Esophagus muscularis mucosa (tissue), 4 donors: Measurements from ENCODE around the gene VAMP1. TPM values are rescaled to one million over a fixed set of nuclear protein-coding genes. Genes with fewer than 3 reads are reported as not detected.

ENCODE experiments used
- DNase-seq: peaks from one replicate; pipeline ENCODE4 v3.0.0-alpha.2; 2017; ENCODE audit errors: extremely low spot score
- H3K27ac ChIP-seq, 4 donors: fragments of 200-600 bp; sonication (generic); replicated peaks in 1 of 4; 1 replicate in 3 of 4; 2 replicates in 1 of 4; pipeline ENCODE4 v1.5.1; 2016 to 2019; ENCODE audit warnings: mild to moderate bottlenecking in 1 of 4
- H3K27me3 ChIP-seq, 4 donors: fragments of 200-600 bp; sonication (generic); one replicate each; pipeline versions ENCODE4 v1.5.1 to v1.6.0; 2016 to 2019
- H3K36me3 ChIP-seq, 4 donors: fragments of 200-600 bp; sonication (generic); one replicate each; pipeline ENCODE4 v1.5.1; 2016 to 2019
- H3K4me1 ChIP-seq, 4 donors: fragments of 200-600 bp; sonication (generic); one replicate each; pipeline ENCODE4 v1.5.1; 2016 to 2019
- H3K4me3 ChIP-seq, 4 donors: fragments of 200-600 bp; sonication (generic); 1 replicate in 2 of 4; 2 replicates in 2 of 4; pipeline ENCODE4 v1.5.1; 2016 to 2019; ENCODE audit warnings: mild to moderate bottlenecking in 4 of 4, moderate library complexity in 1 of 4
- H3K9me3 ChIP-seq, 4 donors: fragments of 200-600 bp; sonication (generic); 1 replicate in 3 of 4; 2 replicates in 1 of 4; pipeline ENCODE4 v1.5.1; 2016 to 2019
- CTCF ChIP-seq, 3 experiments: fragments of 200-600 bp in 2 of 3; fragments of 450-650 bp in 1 of 3; sonication (generic) in 2 of 3; IDR thresholded peaks; one replicate each; pipeline ENCODE4 v1.5.1; 2017 to 2019; ENCODE audit warnings: antibody characterized with exemption in 3 of 3, mild to moderate bottlenecking in 2 of 3, moderate library complexity in 1 of 3
- EP300 ChIP-seq: sonication (generic); formaldehyde crosslinking; IDR thresholded peaks from one replicate; pipeline ENCODE4 v1.6.1; 2017; ENCODE audit warnings: antibody characterized with exemption
- POLR2A ChIP-seq: fragments of 450-650 bp; IDR thresholded peaks from one replicate; pipeline ENCODE4 v1.6.1; 2017; ENCODE audit warnings: antibody characterized with exemption, moderate library complexity, mild to moderate bottlenecking, low read depth
- POLR2AphosphoS5 ChIP-seq, 2 donors: sonication (generic); formaldehyde crosslinking; IDR thresholded peaks; one replicate each; pipeline ENCODE4 v1.6.1; 2017; ENCODE audit warnings: antibody characterized with exemption in 2 of 2
- WGBS: methylation state at CpG from one replicate; pipeline ENCODE4 v1.1.5; 2018; 5-methylcytosine and 5-hydroxymethylcytosine counted together
- intact Hi-C: fragments of 100-400 bp; cut with DNase I; formaldehyde crosslinking; loops from one replicate; pipeline ENCODE4 v1.15.1; 2023
- total RNA-seq, 4 donors: library from RNA; depleted of rRNA; stranded (reverse); fragments of >200 nt; gene quantifications; one replicate each; pipeline versions ENCODE4 v1.1.0 to v1.2.1, GENCODE V29; 2016

VAMP1 gene
- total RNA-seq, 4 donors from 2014 or later: 4.5 to 8.7 (median 6.7) TPM

- TF ChIP-seq EP300: no peak
- TF ChIP-seq POLR2AphosphoS5 (IDR thresholded peaks at IDR 0.05): peak; percentile 94
- peak; percentile 35 for TF ChIP-seq POLR2A
- intact Hi-C loops: no loop called here
- Histone ChIP-seq H3K36me3 (peaks cover 0 to 44% (median 27%) of the 10 kb centered on the region in 4 donors), H3K4me1 (peaks cover 22 to 53% (median 49%) of the 10 kb centered on the region in 4 donors), H3K9me3 (no peaks in the 10 kb centered on the region), H3K4me3 (peak within 1 kb of the TSS; percentile 63 to 79 (median 73)), H3K27me3 (peaks cover 0 to 4% (median 0%) of the 10 kb centered on the region in 4 donors), H3K27ac (peak within 1 kb of the TSS; percentile 96 to 99 (median 97))
- peak; percentile 97 for DNase-seq
- 1% methylated on average over 23 of the region's 27 CpGs for WGBS
These were observed 18.9 kb downstream of the VAMP1 start, which contains the start of gene TAPBPL for GRCh38 chr12:6451348-6452244. Gene TAPBPL, plus strand, starts transcription at chr12:6452042. Its CDS starts 207 bp downstream, at chr12:6452249.

- H3K4me3 ChIP-seq: peak overlapping the region; percentile 63 to 79 (median 73)
- H3K27me3 ChIP-seq: peaks cover 0 to 4% (median 0%) of the 10 kb centered on the region in 4 donors
- no peak for DNase-seq
- peaks cover 22 to 53% (median 49%) of the 10 kb centered on the region in 4 donors for H3K4me1 ChIP-seq
- peak overlapping the region; percentile 96 to 99 (median 97) for H3K27ac ChIP-seq
- H3K9me3 ChIP-seq: no peaks in the 10 kb centered on the region
- WGBS: 7% methylated on average over 11 of the region's 11 CpGs
- intact Hi-C loops: no loop called here
- TF ChIP-seq CTCF (IDR thresholded peaks at IDR 0.05): no peak
- TF ChIP-seq POLR2AphosphoS5 (IDR thresholded peaks at IDR 0.05): no peak
- no peak for TF ChIP-seq EP300
- no peak for TF ChIP-seq POLR2A
- H3K36me3 ChIP-seq: peaks cover 0 to 47% (median 29%) of the 10 kb centered on the region in 4 donors
These were observed 19.6 kb downstream of the VAMP1 start for GRCh38 chr12:6450869-6451347.

GRCh38 chr12:6450091-6450868, 20.2 kb downstream of the VAMP1 start:
- peaks cover 0 to 4% (median 0%) of the 10 kb centered on the region in 4 donors for H3K27me3 ChIP-seq
- no peak for TF ChIP-seq CTCF (IDR thresholded peaks at IDR 0.05)
- TF ChIP-seq EP300: no peak
- TF ChIP-seq POLR2AphosphoS5 (IDR thresholded peaks at IDR 0.05): peak in 1 of 2 donors; percentile 16
- peak overlapping the region; percentile 63 to 79 (median 73) for H3K4me3 ChIP-seq
- peak overlapping the region; percentile 96 to 99 (median 97) for H3K27ac ChIP-seq
- WGBS: 61% methylated on average over 16 of the region's 16 CpGs
- no peaks in the 10 kb centered on the region for H3K9me3 ChIP-seq
- peaks cover 4 to 53% (median 31%) of the 10 kb centered on the region in 4 donors for H3K36me3 ChIP-seq
- intact Hi-C loops: no loop called here
- peaks cover 22 to 53% (median 49%) of the 10 kb centered on the region in 4 donors for H3K4me1 ChIP-seq
- no peak for DNase-seq

- 84% methylated on average over 16 of the region's 16 CpGs for WGBS
- Histone ChIP-seq H3K27me3 (no peaks in the 10 kb centered on the region), H3K27ac (no peak within 1 kb of the TSS), H3K4me3 (peak within 1 kb of the TSS in 1 of 4 donors; percentile 28), H3K4me1 (peaks cover 0 to 21% (median 16%) of the 10 kb centered on the region in 4 donors), H3K9me3 (no peaks in the 10 kb centered on the region), H3K36me3 (peaks cover 0 to 77% (median 30%) of the 10 kb centered on the region in 4 donors)
- no peak for DNase-seq
- intact Hi-C loops: no loop called here
- TF ChIP-seq CTCF (IDR thresholded peaks at IDR 0.05) (no peak), POLR2AphosphoS5 (IDR thresholded peaks at IDR 0.05) (no peak), POLR2A (no peak), EP300 (no peak)
These were observed 25.5 kb downstream of the VAMP1 start, which contains the start of gene CD27 for GRCh38 chr12:6444704-6445688. Gene CD27, plus strand, starts transcription at chr12:6444955. Its CDS starts 141 bp downstream, at chr12:6445096.
